HepG2 (cell line): ENCODE data around the gene NKAIN4. TPM values are rescaled to one million over a fixed set of nuclear protein-coding genes. Genes with fewer than 3 reads are reported as not detected.

Experiments used
- ATAC-seq: fragments of 200-7000 bp; cut with Tn5 transposase; 3 replicates; pipeline ENCODE4 v1.9.1; 2020; ENCODE audit warnings: mild to moderate bottlenecking, moderate library complexity
- BruUV-seq: library from RNA; stranded (reverse); fragments of 400-500 nt; replicated peaks from 2 replicates; lab custom pipeline; 2021; lab: Mats Ljungman, UMichigan
- CTCF ChIA-PET: fragments of 300-600 bp; formaldehyde crosslinking; extraction: SDS; loops from one replicate; lab custom pipeline; 2021; ENCODE audit warnings: low total read pairs, inconsistent platforms, low intra/inter-chr PET ratio; lab: Yijun Ruan, JAX
- POLR2A ChIA-PET: fragments of 350-600 bp; sonication (Branson Sonifier 250); formaldehyde crosslinking; loops from one replicate; lab custom pipeline; 2020; ENCODE audit warnings: antibody characterized with exemption, inconsistent platforms; lab: Yijun Ruan, JAX
- DNase-seq: peaks from one replicate; pipeline ENCODE4 v3.0.0-alpha.2; 2015; ENCODE audit warnings: low spot score
- FAIRE-seq: peaks from 3 replicates; lab custom pipeline; 2011; peaks lifted over from hg19 to GRCh38; lab: Jason Lieb, UNC
- H2AFZ ChIP-seq: one replicate; pipeline ENCODE4 v1.6.1; 2011; ENCODE audit warnings: low read length, inconsistent platforms
- H3K27ac ChIP-seq: fragments of 300-600 bp; 3 replicates; pipeline ENCODE4 v1.8.0; 2011; ENCODE audit warnings: mixed run types, mild to moderate bottlenecking, mixed read lengths, low read length, inconsistent platforms; ENCODE audit not compliant: insufficient read depth; ENCODE audit errors: extremely low read length
- H3K27me3 ChIP-seq, 2 experiments: fragments of 200-600 bp in 1 of 2; 2 replicates in 1 of 2; 3 replicates in 1 of 2; pipeline versions ENCODE4 v1.6.0 to v1.8.0; 2011; ENCODE audit warnings: low read length in 2 of 2, mild to moderate bottlenecking in 2 of 2, moderate library complexity in 2 of 2, inconsistent platforms in 1 of 2; ENCODE audit not compliant: insufficient read depth in 2 of 2, control insufficient read depth in 1 of 2
- H3K36me3 ChIP-seq, 2 experiments: fragments of 200-600 bp in 1 of 2; replicated peaks in 1 of 2; 2 replicates in 1 of 2; 3 replicates in 1 of 2; pipeline versions ENCODE4 v1.5.1 to v1.8.0; 2011; ENCODE audit warnings: low read length in 2 of 2, inconsistent platforms in 1 of 2; ENCODE audit not compliant: insufficient read depth in 2 of 2, control insufficient read depth in 1 of 2
- H3K4me1 ChIP-seq: 2 replicates; pipeline ENCODE4 v1.5.1; 2012; ENCODE audit warnings: low read length, inconsistent platforms; ENCODE audit not compliant: insufficient read depth
- H3K4me2 ChIP-seq: 2 replicates; pipeline ENCODE4 v1.6.0; 2011; ENCODE audit warnings: low read depth, low read length, inconsistent platforms
- H3K4me3 ChIP-seq, 3 experiments: fragments of 200-600 bp in 1 of 3; sonication (generic), shearing (Covaris generic) in 1 of 3; replicated peaks in 1 of 3; 2 replicates each; pipeline ENCODE4 v1.5.1; 2011 to 2016; ENCODE audit warnings: low read length in 3 of 3, inconsistent platforms in 2 of 3, low read depth in 2 of 3, mild to moderate bottlenecking in 2 of 3, control low read depth in 1 of 3, mixed read lengths in 1 of 3; ENCODE audit not compliant: insufficient read depth in 1 of 3
- H3K79me2 ChIP-seq: one replicate; pipeline ENCODE4 v1.6.1; 2011; ENCODE audit warnings: low read length, inconsistent platforms; ENCODE audit not compliant: insufficient read depth
- H3K9ac ChIP-seq: 2 replicates; pipeline ENCODE4 v1.6.0; 2011; ENCODE audit warnings: mild to moderate bottlenecking, low read depth, low read length, inconsistent platforms; ENCODE audit not compliant: insufficient read depth
- H3K9me3 ChIP-seq: 2 replicates; pipeline ENCODE4 v1.5.1; 2012; ENCODE audit warnings: mild to moderate bottlenecking, low read length
- H4K20me1 ChIP-seq: 2 replicates; pipeline ENCODE4 v1.6.0; 2011; ENCODE audit warnings: inconsistent platforms, mild to moderate bottlenecking, low read length, moderate library complexity; ENCODE audit not compliant: insufficient read depth
- AFF4 ChIP-seq: sonication (generic); formaldehyde crosslinking; IDR thresholded peaks from 2 replicates; pipeline ENCODE4 v1.4.0; 2020; ENCODE audit warnings: missing genetic modification reagents
- BHLHE40 ChIP-seq: IDR thresholded peaks from 2 replicates; pipeline ENCODE4 v1.6.1; 2011; ENCODE audit warnings: low read length, improper control_type of control experiment
- RXRB ChIP-seq: IDR thresholded peaks from 2 replicates; pipeline ENCODE4 v1.6.1; 2016; ENCODE audit warnings: borderline replicate concordance, missing genetic modification reagents, missing compliant biosample characterization
- ZNF292 ChIP-seq: sonication (generic); formaldehyde crosslinking; IDR thresholded peaks from 2 replicates; pipeline ENCODE4 v1.8.1; 2022; ENCODE audit warnings: mild to moderate bottlenecking, low read depth, missing genetic modification reagents, borderline replicate concordance
- WGBS: methylation state at CpG from one replicate; pipeline ENCODE4 v1.1.6; 2017; ENCODE audit warnings: low lambda C conversion rate; 5-methylcytosine and 5-hydroxymethylcytosine counted together
- in situ Hi-C: cut with HindIII; loops from 2 replicates; pipeline ENCODE4 v1.10.0; 2017; ENCODE audit warnings: low pct_unique_long_range_greater_than_20kb; ENCODE audit not compliant: extremely low pct_ligation_motif_present
- intact Hi-C: fragments of 100-400 bp; cut with micrococcal nuclease; formaldehyde crosslinking; loops from one replicate; pipeline ENCODE4 v1.10.0; 2022; ENCODE audit not compliant: unreplicated experiment
- polyA plus RNA-seq, 8 experiments: library from polyadenylated mRNA; depleted of rRNA in 3 of 8; stranded (reverse) in 7 of 8; unstranded in 1 of 8; fragments of >200 nt; fragmentation: Illumina TruSeq in 4 of 8; extraction: Trizol in 4 of 8; gene quantifications; 2 replicates each; pipeline versions ENCODE4 v1.2.1 to v1.2.3, GENCODE V29; 2011 to 2016; ENCODE audit warnings: low read depth in 4 of 8, missing spikeins in 1 of 8, mixed read lengths in 1 of 8; ENCODE audit not compliant: insufficient read depth in 1 of 8
- total RNA-seq, 5 experiments: library from RNA; depleted of rRNA; stranded (reverse); fragments of >200 nt; fragmentation: Illumina TruSeq; extraction: Trizol; gene quantifications; 2 replicates each; pipeline ENCODE4 v1.2.3, GENCODE V29; 2016; ENCODE audit warnings: low read depth in 1 of 5
- TF ChIP-seq, protein P1 (sequence below): fragments of 450-650 bp; IDR thresholded peaks from 2 replicates; pipeline ENCODE4 v1.6.1; 2016

NKAIN4 gene
- total and polyA plus RNA-seq, 2 of the 13 experiments (the other 11 are each of a cell fraction or from before 2014, with no cell fraction given): not detected

DNA sequence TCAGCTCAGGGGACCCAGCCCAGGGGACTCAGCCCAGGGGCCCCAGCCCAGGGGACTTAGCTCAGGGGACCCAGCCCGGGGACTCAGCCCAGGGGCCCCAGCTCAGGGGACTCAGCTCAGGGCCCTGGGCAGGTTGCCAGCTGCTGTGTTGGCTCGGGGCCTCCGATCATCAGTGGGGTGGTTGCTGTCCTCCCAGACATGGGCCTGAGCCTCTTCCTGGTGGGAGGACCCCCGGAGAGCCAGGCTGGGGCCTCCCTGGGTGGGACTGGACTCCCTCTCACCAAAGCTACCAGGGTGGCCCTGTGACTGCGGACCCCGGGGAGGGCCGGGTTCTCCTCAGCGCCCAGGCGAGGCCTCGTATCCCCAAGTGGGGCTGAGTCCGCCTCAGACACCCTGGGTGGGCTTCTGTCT lies 43.1 kb upstream of the NKAIN4 start (continued):
- no peak for TF ChIP-seq AFF4 (CRISPR knock-in tag)

GRCh38 chr20:63296531-63297299 lies 42.5 kb upstream of the NKAIN4 start:
- Histone ChIP-seq H3K4me2 (no peak overlapping the region), H3K27ac (no peak overlapping the region), H3K9me3 (no peaks in the 10 kb centered on the region), H3K4me3 (no peak overlapping the region), H4K20me1 (peaks cover 6% of the 10 kb centered on the region; the same call in 1 of the 2 replicates), H3K4me1 (0 out of 2 replicates have a peak, but pooled peaks cover 1% of the 10 kb centered on the region), H3K79me2 (no peaks in the 10 kb centered on the region), H3K36me3 (no peaks in the 10 kb centered on the region), H3K9ac (no peak overlapping the region), H2AFZ (no peak overlapping the region), H3K27me3 (peaks cover 23 to 81% of the 10 kb centered on the region in 2 experiments; a peak in 4 of 5 replicates)
- POLR2A ChIA-PET: no interaction called here
- intact Hi-C loops: loop anchor here (5.0 kb wide), 1 partner anchor 91 kb away; no protein-coding TSS in a partner anchor
- 8% methylated on average over 14 of the region's 18 CpGs for WGBS
- TF ChIP-seq RXRB (CRISPR knock-in tag): no peak
- TF ChIP-seq ZNF292: no peak
- TF ChIP-seq, protein P1, sequence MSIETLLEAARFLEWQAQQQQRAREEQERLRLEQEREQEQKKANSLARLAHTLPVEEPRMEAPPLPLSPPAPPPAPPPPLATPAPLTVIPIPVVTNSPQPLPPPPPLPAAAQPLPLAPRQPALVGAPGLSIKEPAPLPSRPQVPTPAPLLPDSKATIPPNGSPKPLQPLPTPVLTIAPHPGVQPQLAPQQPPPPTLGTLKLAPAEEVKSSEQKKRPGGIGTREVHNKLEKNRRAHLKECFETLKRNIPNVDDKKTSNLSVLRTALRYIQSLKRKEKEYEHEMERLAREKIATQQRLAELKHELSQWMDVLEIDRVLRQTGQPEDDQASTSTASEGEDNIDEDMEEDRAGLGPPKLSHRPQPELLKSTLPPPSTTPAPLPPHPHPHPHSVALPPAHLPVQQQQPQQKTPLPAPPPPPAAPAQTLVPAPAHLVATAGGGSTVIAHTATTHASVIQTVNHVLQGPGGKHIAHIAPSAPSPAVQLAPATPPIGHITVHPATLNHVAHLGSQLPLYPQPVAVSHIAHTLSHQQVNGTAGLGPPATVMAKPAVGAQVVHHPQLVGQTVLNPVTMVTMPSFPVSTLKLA: peak; percentile 93
- peak; percentile 58 for TF ChIP-seq BHLHE40
- CTCF ChIA-PET: no interaction called here
- no TSS peak for BruUV-seq
- DNase-seq (no peak), FAIRE-seq (no peak), ATAC-seq (no peak)
- in situ Hi-C loops: no loop called here
